Endothelial cell of umbilical vein (primary cell): Measurements from ENCODE around the gene LEPROT.

Source experiments
- CTCF ChIP-seq, 2 donors: IDR thresholded peaks; 1 replicate in 1 of 2; 2 replicates in 1 of 2; pipeline ENCODE4 v1.5.1; 2011; ENCODE audit warnings: low read length in 2 of 2, mild to moderate bottlenecking in 2 of 2, moderate library complexity in 2 of 2, control low read depth in 1 of 2, inconsistent platforms in 1 of 2, low read depth in 1 of 2; ENCODE audit not compliant: insufficient read depth in 1 of 2; ENCODE audit errors: extremely low read depth in 1 of 2
- EZH2 ChIP-seq: IDR thresholded peaks from 2 replicates; pipeline ENCODE4 v1.6.1; 2012; ENCODE audit warnings: borderline replicate concordance, low read depth, mild to moderate bottlenecking, moderate library complexity, low read length, inconsistent platforms; ENCODE audit not compliant: severe bottlenecking
- FOS ChIP-seq: IDR thresholded peaks from 2 replicates; pipeline ENCODE4 v1.6.1; 2011; ENCODE audit warnings: mild to moderate bottlenecking, low read length, moderate library complexity, borderline replicate concordance; ENCODE audit not compliant: insufficient read depth
- GATA2 ChIP-seq: IDR thresholded peaks from 2 replicates; pipeline ENCODE4 v1.7.0; 2011; ENCODE audit warnings: low read depth, mild to moderate bottlenecking, moderate library complexity, mixed read lengths, low read length; ENCODE audit not compliant: insufficient read length, insufficient read depth
- JUN ChIP-seq: IDR thresholded peaks from 2 replicates; pipeline ENCODE4 v1.6.1; 2011; ENCODE audit warnings: borderline replicate concordance, low read depth; ENCODE audit not compliant: insufficient read length, insufficient read depth
- POLR2A ChIP-seq: IDR thresholded peaks from 2 replicates; pipeline ENCODE4 v1.6.1; 2012; ENCODE audit warnings: low read depth, mild to moderate bottlenecking, control low read depth, low read length
- POLR2AphosphoS5 ChIP-seq: IDR thresholded peaks from 2 replicates; pipeline ENCODE4 v1.6.1; 2012; ENCODE audit warnings: low read depth, mild to moderate bottlenecking, control low read depth, low read length, moderate library complexity; ENCODE audit not compliant: insufficient read depth
- TF ChIP-seq, protein P1 (sequence below): IDR thresholded peaks from 2 replicates; pipeline ENCODE4 v1.6.1; 2011; ENCODE audit not compliant: insufficient read depth, insufficient read length

DNA sequence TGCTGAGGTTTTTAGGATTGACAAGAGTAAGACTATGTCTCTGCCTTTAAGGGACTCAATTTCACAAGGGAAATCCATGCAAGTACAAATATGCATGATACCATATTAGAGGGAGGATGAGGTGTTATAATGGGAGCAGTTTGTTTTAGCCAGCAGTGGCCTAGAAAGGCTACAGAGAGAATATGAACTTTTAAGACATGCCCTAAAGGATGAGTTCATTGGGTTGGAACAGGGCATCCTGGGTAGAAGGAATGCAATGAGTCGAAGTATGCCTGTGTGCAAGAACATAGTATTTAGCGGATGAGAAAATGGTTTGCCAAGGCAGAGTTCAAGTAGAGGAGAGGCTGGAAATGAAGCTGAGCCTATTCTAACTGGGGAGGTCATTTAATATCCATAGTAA, 32.6 kb upstream of the LEPROT start:
- TF ChIP-seq JUN (no peak), POLR2AphosphoS5 (no peak), CTCF (IDR thresholded peaks at IDR 0.05; ENCODE audit: extremely low read depth in 1 of 2, insufficient read depth in 1 of 2, low read depth in 1 of 2, low read length in 2 of 2) (no peak), POLR2A (no peak), GATA2 (no peak), EZH2 (no peak), FOS (no peak)
- TF ChIP-seq, protein P1, sequence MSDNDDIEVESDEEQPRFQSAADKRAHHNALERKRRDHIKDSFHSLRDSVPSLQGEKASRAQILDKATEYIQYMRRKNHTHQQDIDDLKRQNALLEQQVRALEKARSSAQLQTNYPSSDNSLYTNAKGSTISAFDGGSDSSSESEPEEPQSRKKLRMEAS: no peak
